Measurements from ENCODE around the gene UBE2S.

- no peak for TF ChIP-seq EZH2 (IDR thresholded peaks at IDR 0.05; ENCODE audit: borderline replicate concordance, low read depth, low read length, poor library complexity, severe bottlenecking)
- TF ChIP-seq CTCF (conservative IDR thresholded peaks at IDR 0.05; ENCODE audit: low read depth, low read length) = no peak
These were observed 49.1 kb downstream of the UBE2S start for GRCh38 chr19:55358493-55358892.

Measured in A673 (cell line).